Parietal lobe (tissue), 2 donors: ENCODE results near the gene SIAE. TPM values are rescaled to one million over a fixed set of nuclear protein-coding genes. Genes with fewer than 3 reads are reported as not detected.

Source experiments
- small RNA-seq: library from RNA; depleted of rRNA; stranded (forward); fragments of <200 nt; gene quantifications from one replicate; pipeline ENCODE3, GENCODE V24; 2014; ENCODE audit warnings: low replicate concordance
- total RNA-seq: library from RNA; depleted of rRNA; stranded (reverse); fragments of >200 nt; gene quantifications from one replicate; pipeline ENCODE4 v1.2.3, GENCODE V29; 2014

The SIAE gene
- total RNA-seq = 4.7 TPM

DNA sequence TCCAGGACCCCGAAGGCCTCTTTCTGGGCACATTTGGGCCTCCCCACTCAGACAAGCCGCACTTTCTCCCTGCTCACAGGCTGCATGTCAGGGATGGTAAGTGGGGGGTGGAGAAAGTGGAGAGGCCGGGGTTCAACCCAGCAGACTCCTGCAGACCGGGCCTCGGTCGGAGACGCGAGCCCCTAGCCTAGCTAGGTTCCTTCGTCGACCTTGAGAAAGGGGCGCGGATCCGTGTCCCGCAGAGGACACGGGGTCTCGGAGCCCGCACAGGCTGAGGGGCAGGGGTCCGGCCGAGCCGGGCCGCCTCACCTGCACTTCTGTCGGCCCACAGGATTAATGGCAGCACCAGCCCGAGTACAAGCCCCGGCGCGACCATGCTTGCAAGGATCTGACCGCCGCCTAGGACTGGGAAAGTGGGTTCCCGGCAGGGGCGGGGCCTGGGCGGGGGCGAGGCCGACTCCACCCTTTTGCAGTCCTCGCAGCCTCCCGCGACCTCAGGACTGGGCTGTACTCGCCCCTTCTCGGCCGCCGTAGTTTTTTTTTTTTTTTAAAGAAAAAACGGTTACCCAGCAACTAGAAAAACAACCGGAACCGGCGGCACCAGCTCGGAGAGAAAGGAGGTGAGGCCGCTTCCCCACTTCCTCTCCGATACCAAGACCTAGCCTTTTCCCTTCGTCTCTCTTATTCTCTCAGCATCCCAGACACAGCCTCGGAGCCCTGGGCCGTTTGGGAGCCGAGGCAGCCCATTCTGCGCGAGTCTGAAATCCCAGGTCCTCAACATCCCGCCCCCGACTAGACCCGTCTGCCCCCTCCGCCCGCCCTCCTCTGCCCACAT, at the start of gene SIAE, which contains the start of gene SPA17:
Gene SIAE, minus strand, starts transcription at position 407 of the 835 bp plus-strand sequence. Its CDS starts 31 bp downstream, at position 376.
Gene SPA17, plus strand, starts transcription at position 572 of the 835 bp plus-strand sequence. CDS start 1,361 bp downstream, outside the sequence.

DNA sequence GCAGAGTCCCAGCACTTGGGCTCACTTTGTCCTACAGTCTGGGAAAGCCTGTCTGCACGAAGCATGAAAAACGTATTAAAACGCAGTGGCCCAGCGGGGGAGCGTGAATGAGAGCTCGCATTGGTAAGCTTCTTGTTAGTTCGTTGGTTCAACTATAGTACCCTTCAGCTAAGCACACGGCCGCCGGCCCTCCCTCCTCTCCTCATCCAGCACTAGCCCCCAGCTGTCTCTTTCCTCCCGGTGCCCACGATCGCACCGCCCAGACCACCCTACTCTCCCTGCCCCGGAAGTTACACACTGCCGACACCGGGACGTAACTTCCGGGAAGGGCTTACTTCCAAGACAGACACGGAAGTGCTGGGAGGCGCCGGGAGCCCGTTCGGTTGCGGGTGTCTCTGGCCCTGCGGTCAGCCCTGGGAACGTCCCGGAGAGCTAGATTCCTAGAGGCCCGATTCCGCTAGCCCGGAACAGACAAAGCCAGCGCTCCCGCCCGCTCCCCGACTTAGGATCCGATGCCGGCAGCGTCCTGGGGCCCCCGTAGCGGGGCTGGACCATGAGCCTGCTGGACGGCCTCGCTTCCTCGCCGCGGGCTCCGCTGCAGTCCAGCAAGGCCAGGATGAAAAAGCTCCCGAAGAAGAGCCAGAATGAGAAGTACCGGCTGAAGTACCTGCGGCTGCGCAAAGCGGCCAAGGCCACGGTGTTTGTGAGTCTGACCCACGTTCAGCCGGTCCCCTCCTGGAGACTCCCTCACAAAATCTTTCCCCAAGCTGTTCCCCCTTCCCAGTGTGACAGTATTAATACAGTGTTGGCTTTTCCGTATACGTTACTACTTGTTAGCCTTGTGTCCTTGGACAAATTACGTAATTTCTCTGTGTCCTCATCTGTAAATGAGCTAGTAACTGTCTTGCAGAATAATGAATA, 50.7 kb downstream of the SIAE start, which contains the start of gene TBRG1:
Gene TBRG1, plus strand, starts transcription at position 334 of the 921 bp plus-strand sequence. Its CDS starts 220 bp downstream, at position 554.

GRCh38 chr11:124611064-124611463, 62.5 kb downstream of the SIAE start, which contains the start of gene PANX3:
Gene PANX3, plus strand, starts transcription at chr11:124611428. Its CDS starts 129 bp downstream, at chr11:124611557.

Small RNAs within 50 kb of the gene (small RNA-seq; reads per million reads assigned to genes)
- gene RNA5SP352 = not detected

Other genes starting within 250 kb of the SIAE start
- gene OR8B4, start 248.9 kb downstream of the SIAE start, total RNA-seq = not detected
- gene OR8B8, start 228.0 kb downstream of the SIAE start, total RNA-seq = not detected
- gene OR8B12, start 130.1 kb downstream of the SIAE start, total RNA-seq = not detected
- not detected for gene OR8A1, start 103.7 kb downstream of the SIAE start, total RNA-seq
- gene PANX3, start 62.3 kb downstream of the SIAE start, total RNA-seq = not detected
- 50.1 TPM for gene TBRG1, start 50.9 kb downstream of the SIAE start, total RNA-seq
- 3.8 TPM for gene SPA17, start 165 bp upstream of the SIAE start, total RNA-seq
- gene NRGN, start 66.2 kb upstream of the SIAE start, total RNA-seq = 1.9 TPM
- not detected for gene VSIG2, start 78.5 kb upstream of the SIAE start, total RNA-seq
- 4.4 TPM for gene ESAM, start 88.6 kb upstream of the SIAE start, total RNA-seq
- 32.9 TPM for gene MSANTD2, start 126.7 kb upstream of the SIAE start, total RNA-seq
- 7.8 TPM for gene ROBO3, start 191.7 kb upstream of the SIAE start, total RNA-seq
- gene ROBO4, start 224.1 kb upstream of the SIAE start, total RNA-seq = 3.1 TPM
- not detected for gene HEPN1, start 245.5 kb upstream of the SIAE start, total RNA-seq